ENCODE results near the gene FIG4.
"Not testable (repeated sequence)": the region's sequence is repeated elsewhere in the genome, so short reads cannot be mapped to it uniquely, and the experiment has no call there.

DNA sequence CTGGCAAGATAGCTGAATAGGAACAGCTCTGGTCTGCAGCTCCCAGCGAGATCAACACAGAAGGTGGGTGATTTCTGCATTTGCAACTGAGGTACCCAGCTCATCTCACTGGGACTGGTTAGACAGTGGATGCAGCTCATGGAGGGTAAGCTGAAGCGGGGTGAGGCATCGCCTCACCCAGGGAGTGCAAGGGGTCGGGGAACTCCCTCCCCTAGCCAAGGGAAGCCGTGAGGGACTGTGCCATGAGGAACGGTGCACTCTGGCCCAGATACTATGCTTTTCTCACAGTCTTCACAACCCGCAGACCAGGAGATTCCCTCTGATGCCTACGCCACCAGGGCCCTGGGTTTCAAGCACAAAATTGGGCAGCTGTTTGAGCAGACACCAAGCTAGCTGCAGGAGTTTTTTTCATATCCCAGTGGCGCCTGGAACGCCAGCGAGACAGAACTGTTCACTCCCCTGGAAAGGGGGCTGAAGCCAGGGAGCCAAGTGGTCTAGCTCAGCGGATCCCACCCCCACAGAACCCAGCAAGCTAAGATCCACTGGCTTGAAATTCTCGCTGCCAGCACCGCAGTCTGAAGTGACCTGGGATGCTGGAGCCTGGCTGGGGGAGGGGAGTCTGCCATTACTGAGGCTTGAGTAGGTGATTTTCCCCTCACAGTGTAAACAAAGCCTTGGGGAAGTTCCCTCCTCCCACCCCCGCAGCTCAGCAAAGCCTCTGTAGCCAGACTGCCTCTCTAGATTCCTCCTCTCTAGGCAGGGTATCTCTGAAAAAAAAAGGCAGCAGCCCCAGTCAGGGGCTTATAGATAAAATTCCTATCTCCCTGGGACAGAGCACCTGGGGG is 12.2 kb upstream of the FIG4 start:
- not testable (repeated sequence) for TF ChIP-seq POLR2AphosphoS5, CTCF, POLR2A, EP300 (IDR thresholded peaks at IDR 0.05)

Measured in stomach (tissue), 4 donors.